ENCODE results near the gene ZMYM2.

Gene ZMYM2

DNA sequence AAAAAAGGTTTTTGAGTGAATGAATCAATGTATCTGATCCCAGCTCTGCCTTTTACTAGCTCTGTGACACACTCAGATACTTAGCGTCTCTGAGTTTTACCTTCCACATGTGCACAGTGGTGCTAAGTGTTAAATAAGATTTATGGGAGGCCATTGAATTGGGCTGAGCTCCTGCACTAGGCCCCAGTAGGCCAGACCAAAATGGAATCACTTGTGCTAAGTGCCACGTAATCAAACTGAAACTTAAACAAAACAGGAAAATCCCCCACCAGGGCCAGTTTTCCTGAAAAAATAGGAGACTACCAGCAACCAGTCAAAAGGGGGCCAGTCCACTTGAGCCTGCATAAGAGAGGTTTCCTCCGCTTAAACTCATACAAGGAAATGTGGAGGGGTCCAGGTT is 161.4 kb downstream of the ZMYM2 start:
- DNase-seq, result no peak
- no peak for TF ChIP-seq EZH2 (IDR thresholded peaks at IDR 0.05; ENCODE audit: borderline replicate concordance, low read depth, low read length, severe bottlenecking)
- TF ChIP-seq, protein P1, sequence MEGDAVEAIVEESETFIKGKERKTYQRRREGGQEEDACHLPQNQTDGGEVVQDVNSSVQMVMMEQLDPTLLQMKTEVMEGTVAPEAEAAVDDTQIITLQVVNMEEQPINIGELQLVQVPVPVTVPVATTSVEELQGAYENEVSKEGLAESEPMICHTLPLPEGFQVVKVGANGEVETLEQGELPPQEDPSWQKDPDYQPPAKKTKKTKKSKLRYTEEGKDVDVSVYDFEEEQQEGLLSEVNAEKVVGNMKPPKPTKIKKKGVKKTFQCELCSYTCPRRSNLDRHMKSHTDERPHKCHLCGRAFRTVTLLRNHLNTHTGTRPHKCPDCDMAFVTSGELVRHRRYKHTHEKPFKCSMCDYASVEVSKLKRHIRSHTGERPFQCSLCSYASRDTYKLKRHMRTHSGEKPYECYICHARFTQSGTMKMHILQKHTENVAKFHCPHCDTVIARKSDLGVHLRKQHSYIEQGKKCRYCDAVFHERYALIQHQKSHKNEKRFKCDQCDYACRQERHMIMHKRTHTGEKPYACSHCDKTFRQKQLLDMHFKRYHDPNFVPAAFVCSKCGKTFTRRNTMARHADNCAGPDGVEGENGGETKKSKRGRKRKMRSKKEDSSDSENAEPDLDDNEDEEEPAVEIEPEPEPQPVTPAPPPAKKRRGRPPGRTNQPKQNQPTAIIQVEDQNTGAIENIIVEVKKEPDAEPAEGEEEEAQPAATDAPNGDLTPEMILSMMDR (IDR thresholded peaks at IDR 0.05; ENCODE audit: borderline replicate concordance, extremely low read depth, low read length, poor library complexity, severe bottlenecking), result no peak
- no peaks in the 10 kb centered on the region for H4K20me1 ChIP-seq (ENCODE audit: insufficient read depth, low read length)
- peak overlapping the region; percentile 40 to 81 for H3K4me3 ChIP-seq (ENCODE audit: low read depth in 1 of 2, low read length in 2 of 2)
- no peak for ATAC-seq (ENCODE audit: insufficient read depth, low read depth)
- peak overlapping the region; percentile 67 for H3K9ac ChIP-seq (ENCODE audit: low read depth, low read length)
- H3K79me2 ChIP-seq (ENCODE audit: insufficient read depth, low read length), result peaks cover 2% of the 10 kb centered on the region; the same call in 1 of the 2 replicates
- peaks cover under 1% of the 10 kb centered on the region for H3K27me3 ChIP-seq (ENCODE audit: insufficient read depth, low read length, poor library complexity)
- H2AFZ ChIP-seq (ENCODE audit: low read depth, low read length), result peak overlapping the region; percentile 67
- H3K27ac ChIP-seq (ENCODE audit: low read length), result peak overlapping the region; percentile 86
- H3K4me2 ChIP-seq (ENCODE audit: insufficient read depth, low read length), result peak overlapping the region; percentile 82
- no peaks in the 10 kb centered on the region for H3K36me3 ChIP-seq (ENCODE audit: insufficient read depth, low read length)
- H3K9me3 ChIP-seq (ENCODE audit: insufficient read depth, low read length, severe bottlenecking), result no peaks in the 10 kb centered on the region
- peaks cover 28% of the 10 kb centered on the region for H3K4me1 ChIP-seq (ENCODE audit: insufficient read depth, low read length)

GRCh38 chr13:20121159-20121525 is 162.6 kb downstream of the ZMYM2 start:
- Histone ChIP-seq H3K4me1 (ENCODE audit: insufficient read depth, low read length) (peaks cover 28% of the 10 kb centered on the region), H3K4me2 (ENCODE audit: insufficient read depth, low read length) (peak overlapping the region; percentile 82), H4K20me1 (ENCODE audit: insufficient read depth, low read length) (no peaks in the 10 kb centered on the region), H3K36me3 (ENCODE audit: insufficient read depth, low read length) (no peaks in the 10 kb centered on the region), H3K27ac (ENCODE audit: low read length) (peak overlapping the region; percentile 86), H3K27me3 (ENCODE audit: insufficient read depth, low read length, poor library complexity) (peaks cover 3% of the 10 kb centered on the region), H3K4me3 (ENCODE audit: low read depth in 1 of 2, low read length in 2 of 2) (peak overlapping the region; percentile 40 to 81), H3K9ac (ENCODE audit: low read depth, low read length) (peak overlapping the region; percentile 67), H2AFZ (ENCODE audit: low read depth, low read length) (peak overlapping the region; percentile 60), H3K9me3 (ENCODE audit: insufficient read depth, low read length, severe bottlenecking) (no peaks in the 10 kb centered on the region), H3K79me2 (ENCODE audit: insufficient read depth, low read length) (peaks cover 2% of the 10 kb centered on the region; the same call in 1 of the 2 replicates)
- DNase-seq (peak; percentile 47), ATAC-seq (ENCODE audit: insufficient read depth, low read depth) (peak; percentile 25)
- TF ChIP-seq, protein P1 (IDR thresholded peaks at IDR 0.05; ENCODE audit: borderline replicate concordance, extremely low read depth, low read length, poor library complexity, severe bottlenecking), result no peak
- no peak for TF ChIP-seq EZH2 (IDR thresholded peaks at IDR 0.05; ENCODE audit: borderline replicate concordance, low read depth, low read length, severe bottlenecking)

DNA sequence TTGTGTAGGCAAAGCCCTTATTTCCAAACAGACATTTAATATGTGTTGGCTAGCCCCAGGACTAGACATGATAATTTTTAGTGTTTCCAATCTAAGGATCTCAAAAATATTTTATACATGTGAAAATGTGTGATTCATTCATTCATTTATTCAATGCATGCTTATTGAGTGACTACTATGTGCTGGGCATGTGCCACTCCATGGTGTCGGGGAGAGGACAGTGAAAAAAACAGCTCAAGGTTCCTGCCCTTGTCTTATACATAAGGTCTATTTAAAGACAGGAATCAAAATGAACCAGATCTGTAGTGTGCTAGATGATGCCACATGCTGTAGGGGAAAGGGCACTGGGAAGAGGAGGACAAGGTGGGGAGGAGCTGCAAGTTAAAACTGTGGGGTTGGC is 165.8 kb downstream of the ZMYM2 start:
- Histone ChIP-seq H4K20me1 (ENCODE audit: insufficient read depth, low read length) (no peaks in the 10 kb centered on the region), H3K9ac (ENCODE audit: low read depth, low read length) (no peak overlapping the region), H3K4me1 (ENCODE audit: insufficient read depth, low read length) (peaks cover 37% of the 10 kb centered on the region), H3K36me3 (ENCODE audit: insufficient read depth, low read length) (no peaks in the 10 kb centered on the region), H2AFZ (ENCODE audit: low read depth, low read length) (no peak overlapping the region), H3K79me2 (ENCODE audit: insufficient read depth, low read length) (peaks cover 2% of the 10 kb centered on the region; the same call in 1 of the 2 replicates), H3K27ac (ENCODE audit: low read length) (no peak overlapping the region), H3K9me3 (ENCODE audit: insufficient read depth, low read length, severe bottlenecking) (no peaks in the 10 kb centered on the region), H3K27me3 (ENCODE audit: insufficient read depth, low read length, poor library complexity) (peaks cover 22% of the 10 kb centered on the region), H3K4me2 (ENCODE audit: insufficient read depth, low read length) (no peak overlapping the region), H3K4me3 (ENCODE audit: low read depth in 1 of 2, low read length in 2 of 2) (no peak overlapping the region)
- no peak for ATAC-seq (ENCODE audit: insufficient read depth, low read depth)
- no peak for DNase-seq
- TF ChIP-seq, protein P1 (IDR thresholded peaks at IDR 0.05; ENCODE audit: borderline replicate concordance, extremely low read depth, low read length, poor library complexity, severe bottlenecking), result no peak
- no peak for TF ChIP-seq EZH2 (IDR thresholded peaks at IDR 0.05; ENCODE audit: borderline replicate concordance, low read depth, low read length, severe bottlenecking)
